Psoas muscle (tissue), 8 donors: ENCODE measurements around the gene PRRT1B. TPM values are rescaled to one million over a fixed set of nuclear protein-coding genes. Genes with fewer than 3 reads are reported as not detected.

ENCODE experiments used
- ATAC-seq, 4 donors: fragments of 200-7000 bp; cut with Tn5 transposase; one replicate each; pipeline ENCODE4 v1.9.1; 2020; ENCODE audit warnings: moderate library complexity in 3 of 4, mild to moderate bottlenecking in 2 of 4
- DNase-seq, 2 donors: peaks; one replicate each; pipeline ENCODE4 v3.0.0-alpha.2; 2020
- H3K27ac ChIP-seq: fragments of 200-600 bp; one replicate; pipeline ENCODE4 v1.8.0; 2022
- H3K27me3 ChIP-seq, 3 donors: fragments of 200-600 bp in 1 of 3; one replicate each; pipeline versions ENCODE4 v1.6.1 to v1.8.0; 2013 to 2022; ENCODE audit warnings: low read length in 2 of 3, mild to moderate bottlenecking in 2 of 3, moderate library complexity in 1 of 3; ENCODE audit not compliant: insufficient read depth in 3 of 3
- H3K36me3 ChIP-seq, 2 donors: fragments of 200-600 bp in 1 of 2; one replicate each; pipeline versions ENCODE4 v1.6.1 to v1.8.0; 2013 to 2022; ENCODE audit warnings: low read depth in 1 of 2, mild to moderate bottlenecking in 1 of 2, moderate library complexity in 1 of 2; ENCODE audit not compliant: insufficient read depth in 1 of 2
- H3K4me1 ChIP-seq: fragments of 200-600 bp; one replicate; pipeline ENCODE4 v1.8.0; 2022
- H3K4me3 ChIP-seq: fragments of 200-600 bp; one replicate; pipeline ENCODE4 v1.8.0; 2022; ENCODE audit warnings: mild to moderate bottlenecking
- H3K9me3 ChIP-seq: fragments of 200-600 bp; one replicate; pipeline ENCODE4 v1.8.0; 2022
- WGBS, 3 donors: extraction: QIAGEN DNeasy Blood & Tissue Kit; methylation state at CpG; one replicate each; pipeline versions ENCODE4 v1.1.6 to v1.1.7; 2013; 5-methylcytosine and 5-hydroxymethylcytosine counted together
- intact Hi-C, 2 donors: fragments of 100-400 bp; cut with DNase I; formaldehyde crosslinking; loops; one replicate each; pipeline versions ENCODE4 v1.11.0 to v1.14.2; 2022
- polyA plus RNA-seq, 3 donors: library from polyadenylated mRNA; stranded (reverse); fragments of 200-250 nt; gene quantifications; one replicate each; pipeline ENCODE4 v1.2.3, GENCODE V29; 2013
- total RNA-seq, 4 donors: library from RNA; stranded (reverse); fragmentation: NEBNext Ultra II Directional in 2 of 4; extraction: Animal tissue kit (Norgen Biotek cat#: 25700) in 2 of 4; gene quantifications; one replicate each; pipeline versions ENCODE4 v1.2.1 to v1.2.4, GENCODE V29; 2021 to 2023
- TF ChIP-seq, protein P1 (sequence below): fragments of 200-600 bp; IDR thresholded peaks from one replicate; pipeline ENCODE4 v1.8.0; 2022; ENCODE audit warnings: antibody characterized with exemption
- donor health status: healthy with polysubstance abuse.
- donor health status: DM: no; HTN: no; CAD: no; lungs with moderate emphysema.
- donor health status: Bipolar disorder and iron deficiency.
- donor health status: healthy.
- donor health status: DM: yes; HTN: yes; CAD: no.
- donor health status: DM: no; HTN: no; CAD: no.
- donor health status: DM: no; HTN: no; CAD: no.
- donor health status: DM: yes; HTN: yes; CAD: no.

Gene PRRT1B
- total and polyA plus RNA-seq, 7 donors: not detected

DNA sequence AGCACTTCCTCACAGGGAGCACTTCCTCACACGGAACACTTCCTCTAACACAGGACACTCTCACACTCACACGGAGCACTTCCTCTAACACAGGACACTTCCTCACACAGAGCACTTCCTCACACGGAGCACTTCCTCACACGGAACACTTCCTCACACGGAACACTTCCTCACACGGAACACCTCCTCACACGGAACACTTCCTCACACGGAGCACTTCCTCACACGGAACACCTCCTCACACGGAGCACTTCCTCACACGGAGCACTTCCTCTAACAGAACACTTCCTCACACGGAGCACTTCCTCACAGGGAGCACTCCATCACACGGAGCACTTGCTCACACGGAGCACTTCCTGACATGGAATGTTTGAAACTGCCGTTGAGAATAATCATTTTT is 29.2 kb upstream of the PRRT1B start:
- TF ChIP-seq, protein P1, sequence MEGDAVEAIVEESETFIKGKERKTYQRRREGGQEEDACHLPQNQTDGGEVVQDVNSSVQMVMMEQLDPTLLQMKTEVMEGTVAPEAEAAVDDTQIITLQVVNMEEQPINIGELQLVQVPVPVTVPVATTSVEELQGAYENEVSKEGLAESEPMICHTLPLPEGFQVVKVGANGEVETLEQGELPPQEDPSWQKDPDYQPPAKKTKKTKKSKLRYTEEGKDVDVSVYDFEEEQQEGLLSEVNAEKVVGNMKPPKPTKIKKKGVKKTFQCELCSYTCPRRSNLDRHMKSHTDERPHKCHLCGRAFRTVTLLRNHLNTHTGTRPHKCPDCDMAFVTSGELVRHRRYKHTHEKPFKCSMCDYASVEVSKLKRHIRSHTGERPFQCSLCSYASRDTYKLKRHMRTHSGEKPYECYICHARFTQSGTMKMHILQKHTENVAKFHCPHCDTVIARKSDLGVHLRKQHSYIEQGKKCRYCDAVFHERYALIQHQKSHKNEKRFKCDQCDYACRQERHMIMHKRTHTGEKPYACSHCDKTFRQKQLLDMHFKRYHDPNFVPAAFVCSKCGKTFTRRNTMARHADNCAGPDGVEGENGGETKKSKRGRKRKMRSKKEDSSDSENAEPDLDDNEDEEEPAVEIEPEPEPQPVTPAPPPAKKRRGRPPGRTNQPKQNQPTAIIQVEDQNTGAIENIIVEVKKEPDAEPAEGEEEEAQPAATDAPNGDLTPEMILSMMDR: no peak
- peaks cover 10% of the 10 kb centered on the region for H3K4me1 ChIP-seq
- WGBS, 3 donors: 84 to 90% (median 87%) methylated on average over 14 to 15 of the region's 15 CpGs
- H3K27me3 ChIP-seq: no peaks in the 10 kb centered on the region
- intact Hi-C loops: no loop called here
- no peaks in the 10 kb centered on the region for H3K9me3 ChIP-seq
- no peak overlapping the region for H3K4me3 ChIP-seq
- H3K36me3 ChIP-seq: peaks cover 0 to 81% of the 10 kb centered on the region in 2 donors
- no peak for DNase-seq
- no peak overlapping the region for H3K27ac ChIP-seq
- ATAC-seq: no peak

DNA sequence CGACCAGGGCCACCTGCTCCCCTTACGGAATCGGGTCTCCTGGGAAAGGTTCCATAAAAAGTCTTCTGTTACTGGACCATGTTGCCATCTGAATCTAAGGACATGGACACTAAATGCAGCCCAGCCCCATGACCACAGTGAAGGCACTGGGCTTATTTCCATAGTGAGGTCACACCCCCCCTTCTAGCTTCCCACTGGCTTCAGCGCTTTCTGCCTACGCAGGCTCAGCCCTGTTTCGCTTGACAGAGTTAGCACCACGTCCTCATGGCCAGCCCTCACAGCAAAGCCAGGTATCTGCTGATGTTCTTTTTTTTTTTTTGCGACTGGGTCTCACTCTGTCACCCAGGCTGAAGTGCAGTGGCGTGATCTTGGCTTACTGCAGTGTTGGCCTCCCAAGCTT is 28.4 kb upstream of the PRRT1B start:
- WGBS, 3 donors: 42 to 92% (median 60%) methylated on average over 9 of the region's 9 CpGs
- Histone ChIP-seq H3K9me3 (no peaks in the 10 kb centered on the region), H3K36me3 (peaks cover 0 to 81% of the 10 kb centered on the region in 2 donors), H3K4me3 (no peak overlapping the region), H3K4me1 (peaks cover 10% of the 10 kb centered on the region), H3K27me3 (no peaks in the 10 kb centered on the region), H3K27ac (peak overlapping the region; percentile 79)
- ATAC-seq (peak in 3 of 4 donors; percentile 45 to 72 (median 66)), DNase-seq (peak in 1 of 2 donors; percentile 64)
- TF ChIP-seq, protein P1: no peak
- intact Hi-C loops: no loop called here

DNA sequence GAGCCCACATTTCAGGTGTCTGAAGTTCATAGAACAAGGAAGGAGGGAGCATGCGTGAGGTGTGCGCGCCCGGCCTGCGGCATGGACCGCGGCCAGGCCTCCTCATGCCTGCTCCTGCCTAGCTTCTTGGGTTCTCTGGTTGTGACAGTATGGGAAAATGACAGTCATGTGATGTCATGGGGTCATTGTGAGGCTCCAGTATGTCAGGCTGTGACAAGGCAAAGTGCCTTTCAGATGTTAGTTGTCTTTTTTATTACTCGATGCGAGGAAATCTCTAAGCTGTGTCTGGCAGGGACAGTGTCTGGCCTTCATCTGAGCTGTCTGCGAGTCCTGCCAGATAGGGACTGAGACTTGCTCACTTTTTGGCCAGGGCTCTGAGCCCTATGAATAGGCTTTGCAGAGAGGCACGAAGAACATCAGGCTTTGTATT is 27.5 kb upstream of the PRRT1B start:
- H3K4me1 ChIP-seq: peaks cover 10% of the 10 kb centered on the region
- WGBS, 3 donors: 30 to 66% (median 41%) methylated on average over 11 of the region's 11 CpGs
- H3K9me3 ChIP-seq: no peaks in the 10 kb centered on the region
- H3K36me3 ChIP-seq: peaks cover 0 to 81% of the 10 kb centered on the region in 2 donors
- no peaks in the 10 kb centered on the region for H3K27me3 ChIP-seq
- peak; percentile 71 to 88 (median 82) for ATAC-seq
- intact Hi-C loops: no loop called here
- no peak overlapping the region for H3K4me3 ChIP-seq
- peak overlapping the region; percentile 79 for H3K27ac ChIP-seq
- DNase-seq: peak in 1 of 2 donors; percentile 68
- TF ChIP-seq, protein P1: no peak

DNA sequence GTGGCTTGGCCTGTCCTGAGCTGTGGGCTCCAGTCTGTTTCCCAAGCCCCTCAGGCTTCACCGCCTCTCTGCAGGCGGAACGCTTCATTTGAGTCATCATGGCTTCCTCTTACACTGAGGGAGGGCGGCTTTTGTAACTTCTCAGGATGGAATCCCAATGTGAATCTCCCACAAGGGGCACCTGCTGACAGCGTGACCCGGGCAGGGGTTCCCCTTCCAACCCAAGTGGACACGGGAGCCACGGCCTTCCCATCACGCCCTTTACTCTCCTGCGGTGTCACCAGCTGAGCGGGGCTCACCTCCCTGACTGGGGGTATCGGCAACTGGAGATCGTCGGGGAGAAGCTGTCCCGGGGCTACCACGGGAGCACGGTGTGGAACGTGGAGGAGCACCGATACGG is 26.8 kb upstream of the PRRT1B start:
- peak overlapping the region; percentile 79 for H3K27ac ChIP-seq
- peaks cover 10% of the 10 kb centered on the region for H3K4me1 ChIP-seq
- DNase-seq (no peak), ATAC-seq (no peak)
- no peaks in the 10 kb centered on the region for H3K27me3 ChIP-seq
- intact Hi-C loops: no loop called here
- no peaks in the 10 kb centered on the region for H3K9me3 ChIP-seq
- 95 to 96% (median 96%) methylated on average over 20 of the region's 20 CpGs for WGBS, 3 donors
- no peak overlapping the region for H3K4me3 ChIP-seq
- TF ChIP-seq, protein P1: no peak
- peaks cover 0 to 81% of the 10 kb centered on the region in 2 donors for H3K36me3 ChIP-seq

DNA sequence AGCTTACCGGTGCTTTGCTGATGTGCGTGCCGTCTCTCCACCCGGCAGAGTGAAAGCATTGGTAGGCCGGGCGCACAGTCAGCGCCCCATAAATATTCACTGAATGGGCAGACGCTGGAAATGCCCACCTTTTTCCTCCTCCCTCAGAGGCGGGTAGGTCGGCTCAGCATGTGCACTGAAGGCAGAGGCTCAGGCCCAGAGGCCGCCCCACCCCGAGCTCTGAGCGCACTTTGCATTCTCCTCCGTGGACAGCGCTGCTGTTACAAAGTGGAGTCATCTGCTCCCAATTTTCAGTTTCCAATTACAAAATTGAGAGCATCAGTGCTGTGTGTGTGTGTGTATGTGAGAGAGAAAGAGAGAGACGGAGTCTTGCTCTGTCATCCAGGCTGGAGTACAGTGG is 24.8 kb upstream of the PRRT1B start:
- Histone ChIP-seq H3K9me3 (no peaks in the 10 kb centered on the region), H3K27ac (no peak overlapping the region), H3K36me3 (peaks cover 2 to 85% of the 10 kb centered on the region in 2 donors), H3K4me1 (peaks cover 10% of the 10 kb centered on the region), H3K27me3 (no peaks in the 10 kb centered on the region), H3K4me3 (no peak overlapping the region)
- ATAC-seq (no peak), DNase-seq (no peak)
- WGBS, 3 donors: 82 to 87% (median 83%) methylated on average over 16 of the region's 16 CpGs
- TF ChIP-seq, protein P1: no peak
- intact Hi-C loops: no loop called here
